ENCODE measurements around the gene SLC35G2. TPM values are rescaled to one million over a fixed set of nuclear protein-coding genes. Genes with fewer than 3 reads are reported as not detected.
A peak's percentile ranks its signal among the peaks of the same experiment; 100 is the strongest.
"Not testable (repeated sequence)": the region's sequence is repeated elsewhere in the genome, so short reads cannot be mapped to it uniquely, and the experiment has no call there.

The SLC35G2 gene
- total RNA-seq, 2 experiments from 2014 or later = 0.12 TPM; not detected in 1

- CTCF ChIA-PET = no interaction called here
- H3K4me1 Mint-ChIP-seq = peaks cover 34% of the 10 kb centered on the region
- peaks cover 18% of the 10 kb centered on the region for H3K9me3 Mint-ChIP-seq
- H3K36me3 Mint-ChIP-seq (ENCODE audit: low read depth) = peaks cover 65% of the 10 kb centered on the region
- H3K27ac Mint-ChIP-seq = no peak overlapping the region
- H3K4me3 Mint-ChIP-seq = no peak overlapping the region
- H3K27me3 Mint-ChIP-seq = no peaks in the 10 kb centered on the region
- no peak for DNase-seq
- POLR2A ChIA-PET = no interaction called here
Measured at GRCh38 chr3:136869282-136869681, 50.4 kb downstream of the SLC35G2 start.

GRCh38 chr3:136872258-136872657 is 53.3 kb downstream of the SLC35G2 start:
- H3K4me1 Mint-ChIP-seq = peaks cover 20% of the 10 kb centered on the region
- H3K27ac Mint-ChIP-seq, H3K27me3 Mint-ChIP-seq, POLR2A ChIA-PET, H3K4me3 Mint-ChIP-seq, DNase-seq: not testable (repeated sequence)
- H3K36me3 Mint-ChIP-seq (ENCODE audit: low read depth) = peaks cover 65% of the 10 kb centered on the region
- peaks cover 23% of the 10 kb centered on the region for H3K9me3 Mint-ChIP-seq
- CTCF ChIA-PET = interaction anchor here (2.9 kb wide), 1 partner anchor 9 kb away, joined by 10 read pairs; the partner anchor contains the start of gene NCK1

GRCh38 chr3:136879510-136879909 is 60.6 kb downstream of the SLC35G2 start:
- peaks cover 22% of the 10 kb centered on the region for H3K9me3 Mint-ChIP-seq
- H3K27ac Mint-ChIP-seq, CTCF ChIA-PET, POLR2A ChIA-PET, H3K27me3 Mint-ChIP-seq, H3K4me3 Mint-ChIP-seq, DNase-seq: not testable (repeated sequence)
- H3K4me1 Mint-ChIP-seq = peaks cover 38% of the 10 kb centered on the region
- peaks cover 41% of the 10 kb centered on the region for H3K36me3 Mint-ChIP-seq (ENCODE audit: low read depth)

- Mint-ChIP-seq H3K27me3 (no peaks in the 10 kb centered on the region), H3K4me1 (peaks cover 61% of the 10 kb centered on the region), H3K36me3 (ENCODE audit: low read depth) (peaks cover 39% of the 10 kb centered on the region), H3K27ac (no peak overlapping the region), H3K9me3 (peaks cover 16% of the 10 kb centered on the region), H3K4me3 (no peak overlapping the region)
- CTCF ChIA-PET = no interaction called here
- DNase-seq = no peak
- POLR2A ChIA-PET = no interaction called here
Measured at GRCh38 chr3:136882571-136882970, 63.6 kb downstream of the SLC35G2 start.

- Mint-ChIP-seq H3K27me3 (no peaks in the 10 kb centered on the region), H3K27ac (peak overlapping the region; percentile 4), H3K4me1 (peaks cover 63% of the 10 kb centered on the region), H3K4me3 (no peak overlapping the region), H3K36me3 (ENCODE audit: low read depth) (peaks cover 35% of the 10 kb centered on the region), H3K9me3 (peaks cover 12% of the 10 kb centered on the region)
- ChIA-PET POLR2A (no interaction called here), CTCF (interaction anchor here (0.6 to 1.3 kb wide), 6 partner anchors 10 to 286 kb away, joined by 3 to 6 read pairs (median 4); partner anchors contain the start of gene STAG1)
- no peak for DNase-seq
Measured at GRCh38 chr3:136883967-136884720, 65.2 kb downstream of the SLC35G2 start.

- Mint-ChIP-seq H3K4me1 (peaks cover 61% of the 10 kb centered on the region), H3K9me3 (peaks cover 18% of the 10 kb centered on the region), H3K27ac (peak overlapping the region; percentile 87), H3K4me3 (peak overlapping the region; percentile 53), H3K27me3 (no peaks in the 10 kb centered on the region), H3K36me3 (ENCODE audit: low read depth) (peaks cover 38% of the 10 kb centered on the region)
- ChIA-PET POLR2A (interaction anchor here (0.6 kb wide), 1 partner anchor 774 kb away, joined by 4 read pairs; no protein-coding TSS in a partner anchor), CTCF (interaction anchor here (1.6 kb wide), 1 partner anchor 13 kb away, joined by 5 read pairs; no protein-coding TSS in a partner anchor)
- DNase-seq = no peak
Measured at GRCh38 chr3:136885357-136886213, 66.7 kb downstream of the SLC35G2 start.

GRCh38 chr3:136889947-136890346 is 71.0 kb downstream of the SLC35G2 start:
- peaks cover 48% of the 10 kb centered on the region for H3K4me1 Mint-ChIP-seq

GRCh38 chr3:136891934-136892855 is 73.3 kb downstream of the SLC35G2 start:
- Mint-ChIP-seq H3K9me3 (peaks cover 29% of the 10 kb centered on the region), H3K4me1 (peaks cover 31% of the 10 kb centered on the region), H3K4me3 (no peak overlapping the region), H3K36me3 (ENCODE audit: low read depth) (peaks cover 59% of the 10 kb centered on the region), H3K27ac (no peak overlapping the region), H3K27me3 (no peaks in the 10 kb centered on the region)
- no peak for DNase-seq
- ChIA-PET CTCF (no interaction called here), POLR2A (no interaction called here)

More at GRCh38 chr3:136889947-136890346, 71.0 kb downstream of the SLC35G2 start:
- ChIA-PET POLR2A (no interaction called here), CTCF (interaction anchor here (1.5 kb wide), 1 partner anchor 34 kb away, joined by 3 read pairs; no protein-coding TSS in a partner anchor)
- Mint-ChIP-seq H3K27ac (no peak overlapping the region), H3K36me3 (ENCODE audit: low read depth) (peaks cover 59% of the 10 kb centered on the region), H3K9me3 (peaks cover 29% of the 10 kb centered on the region), H3K27me3 (no peaks in the 10 kb centered on the region), H3K4me3 (no peak overlapping the region)
- no peak for DNase-seq

- Mint-ChIP-seq H3K27ac (no peak overlapping the region), H3K36me3 (ENCODE audit: low read depth) (peaks cover 55% of the 10 kb centered on the region), H3K9me3 (peaks cover 26% of the 10 kb centered on the region), H3K4me3 (no peak overlapping the region), H3K4me1 (peaks cover 33% of the 10 kb centered on the region), H3K27me3 (no peaks in the 10 kb centered on the region)
- ChIA-PET CTCF (interaction anchor here (0.6 kb wide), 1 partner anchor 1225 kb away, joined by 3 read pairs; no protein-coding TSS in a partner anchor), POLR2A (no interaction called here)
- DNase-seq = no peak
Measured at GRCh38 chr3:136893848-136894443, 75.0 kb downstream of the SLC35G2 start.

- peaks cover 24% of the 10 kb centered on the region for H3K9me3 Mint-ChIP-seq
- POLR2A ChIA-PET, H3K4me3 Mint-ChIP-seq, H3K27me3 Mint-ChIP-seq, DNase-seq, H3K27ac Mint-ChIP-seq: not testable (repeated sequence)
- H3K36me3 Mint-ChIP-seq (ENCODE audit: low read depth) = peaks cover 57% of the 10 kb centered on the region
- CTCF ChIA-PET = interaction anchor here (0.6 to 1.8 kb wide), 3 partner anchors 8 to 822 kb away, joined by 3 to 4 read pairs (median 3); no protein-coding TSS in a partner anchor
- H3K4me1 Mint-ChIP-seq = peaks cover 54% of the 10 kb centered on the region
Measured at GRCh38 chr3:136897171-136897570, 78.2 kb downstream of the SLC35G2 start.

- H3K4me3 Mint-ChIP-seq = no peak overlapping the region
- no peak overlapping the region for H3K27ac Mint-ChIP-seq
- H3K9me3 Mint-ChIP-seq = peaks cover 22% of the 10 kb centered on the region
- peaks cover 60% of the 10 kb centered on the region for H3K36me3 Mint-ChIP-seq (ENCODE audit: low read depth)
- POLR2A ChIA-PET = no interaction called here
- DNase-seq = no peak
- H3K27me3 Mint-ChIP-seq = no peaks in the 10 kb centered on the region
- peaks cover 50% of the 10 kb centered on the region for H3K4me1 Mint-ChIP-seq
- CTCF ChIA-PET = interaction anchor here (0.7 to 1.8 kb wide), 7 partner anchors 10 to 146 kb away, joined by 3 to 5 read pairs (median 4); partner anchors contain the start of gene STAG1
Measured at GRCh38 chr3:136898549-136898948, 79.6 kb downstream of the SLC35G2 start.

Measured in activated CD4-positive, alpha-beta T cell treated with anti-CD3 and anti-CD28 coated beads, Interleukin-2, amount 10 ng/mL, durations not matched to agents 7 days and 5 days (primary cell).